Left cardiac atrium (tissue), 4 donors: ENCODE results near the gene GATA3. TPM values are rescaled to one million over a fixed set of nuclear protein-coding genes. Genes with fewer than 3 reads are reported as not detected.

Experiments
- ATAC-seq, 2 donors: fragments of 200-7000 bp; cut with Tn5 transposase; one replicate each; pipeline ENCODE4 v1.9.1; 2020; ENCODE audit warnings: mild to moderate bottlenecking in 2 of 2, moderate library complexity in 2 of 2
- DNase-seq: peaks from one replicate; pipeline ENCODE4 v3.0.0-alpha.2; 2020
- intact Hi-C, 2 donors: fragments of 100-400 bp; cut with DNase I; formaldehyde crosslinking; loops; one replicate each; pipeline versions ENCODE4 v1.14.1 to v1.15.1; 2022 to 2023
- total RNA-seq, 2 donors: library from RNA; stranded (reverse); fragmentation: NEBNext Ultra II Directional; extraction: Animal tissue kit (Norgen Biotek cat#: 25700); gene quantifications; one replicate each; pipeline ENCODE4 v1.2.1, GENCODE V29; 2021
- donor health status: DM: no; HTN: yes; CAD: no.
- donor health status: DM: no; HTN: yes; CAD: no; lungs with severe emphysema.
- donor health status: DM: yes; HTN: yes; CAD: no.
- donor health status: Dilated cardiomyopathy.

GATA3 gene
- total RNA-seq, 2 donors from 2014 or later: 1.9 to 2.1 TPM

- no peak for ATAC-seq
Measured at GRCh38 chr10:8049045-8049864, 5.2 kb upstream of the GATA3 start.

GRCh38 chr10:8049865-8050555, 4.5 kb upstream of the GATA3 start:
- ATAC-seq (no peak), DNase-seq (no peak)
- intact Hi-C loops: no loop called here

More at GRCh38 chr10:8049045-8049864, 5.2 kb upstream of the GATA3 start:
- intact Hi-C loops: no loop called here
- DNase-seq: no peak

GRCh38 chr10:8050556-8051108, 3.9 kb upstream of the GATA3 start:
- peak; percentile 44 for DNase-seq
- ATAC-seq: no peak
- intact Hi-C loops: no loop called here

- intact Hi-C loops: no loop called here
- ATAC-seq (no peak), DNase-seq (no peak)
Measured at GRCh38 chr10:8051109-8051821, 3.2 kb upstream of the GATA3 start.

GRCh38 chr10:8051851-8052257, 2.6 kb upstream of the GATA3 start:
- intact Hi-C loops: no loop called here
- ATAC-seq: no peak
- no peak for DNase-seq

GRCh38 chr10:8052341-8052955, 2.0 kb upstream of the GATA3 start:
- intact Hi-C loops: no loop called here
- no peak for ATAC-seq

GRCh38 chr10:8052956-8053445, 1.5 kb upstream of the GATA3 start:
- DNase-seq (no peak), ATAC-seq (no peak)
- intact Hi-C loops: no loop called here

More at GRCh38 chr10:8052341-8052955, 2.0 kb upstream of the GATA3 start:
- no peak for DNase-seq

- peak; percentile 90 for DNase-seq
- intact Hi-C loops: no loop called here
- peak; percentile 86 to 93 for ATAC-seq
Measured at GRCh38 chr10:8053446-8054243, 843 bp upstream of the GATA3 start.

- ATAC-seq (peak; percentile 11 to 45), DNase-seq (no peak)
- intact Hi-C loops: no loop called here
Measured at GRCh38 chr10:8054244-8054493, 319 bp upstream of the GATA3 start.

GRCh38 chr10:8055420-8056349, 1.2 kb downstream of the GATA3 start:
- ATAC-seq: peak in 1 of 2 donors; percentile 20
- intact Hi-C loops: no loop called here

GRCh38 chr10:8056378-8056777, 1.9 kb downstream of the GATA3 start:
- DNase-seq (no peak), ATAC-seq (no peak)
- intact Hi-C loops: no loop called here

More at GRCh38 chr10:8055420-8056349, 1.2 kb downstream of the GATA3 start:
- no peak for DNase-seq

GRCh38 chr10:8056871-8057331, 2.4 kb downstream of the GATA3 start:
- intact Hi-C loops: no loop called here
- DNase-seq (no peak), ATAC-seq (no peak)

- intact Hi-C loops: no loop called here
- DNase-seq: no peak
- ATAC-seq: no peak
Measured at GRCh38 chr10:8057636-8058273, 3.3 kb downstream of the GATA3 start.

- DNase-seq: no peak
- intact Hi-C loops: no loop called here
- no peak for ATAC-seq
Measured at GRCh38 chr10:8058274-8059111, 4.0 kb downstream of the GATA3 start.

GRCh38 chr10:8059191-8059936, 4.9 kb downstream of the GATA3 start:
- DNase-seq (no peak), ATAC-seq (no peak)
- intact Hi-C loops: no loop called here
